Neuron (in vitro differentiated cells): ENCODE measurements around the gene MBD3.
A peak's percentile ranks its signal among the peaks of the same experiment; 100 is the strongest.

Source experiments
- H2AFZ ChIP-seq: one replicate; pipeline ENCODE4 v1.6.1; 2013; ENCODE audit warnings: low read depth, mild to moderate bottlenecking, inconsistent platforms, low read length, moderate library complexity
- H3K27me3 ChIP-seq: one replicate; pipeline ENCODE4 v1.6.1; 2013; ENCODE audit warnings: low read length; ENCODE audit not compliant: insufficient read depth
- H3K36me3 ChIP-seq: one replicate; pipeline ENCODE4 v1.6.1; 2013; ENCODE audit warnings: low read length; ENCODE audit not compliant: insufficient read depth
- H3K4me1 ChIP-seq: one replicate; pipeline ENCODE4 v1.6.1; 2013; ENCODE audit warnings: low read length; ENCODE audit not compliant: insufficient read depth
- H3K4me3 ChIP-seq: 2 replicates; pipeline ENCODE4 v1.5.1; 2013; ENCODE audit warnings: mild to moderate bottlenecking, low read length, moderate library complexity
- H3K9me3 ChIP-seq: one replicate; pipeline ENCODE4 v1.6.1; 2013; ENCODE audit warnings: low read length

Gene MBD3

GRCh38 chr19:1615156-1615765 lies 22.6 kb upstream of the MBD3 start:
- Histone ChIP-seq H3K36me3 (peaks cover 90% of the 10 kb centered on the region), H3K27me3 (no peaks in the 10 kb centered on the region), H3K4me3 (no peak overlapping the region), H3K9me3 (no peaks in the 10 kb centered on the region), H2AFZ (no peak overlapping the region), H3K4me1 (no peaks in the 10 kb centered on the region)

GRCh38 chr19:1613808-1614570 lies 21.3 kb upstream of the MBD3 start:
- Histone ChIP-seq H3K27me3 (no peaks in the 10 kb centered on the region), H2AFZ (no peak overlapping the region), H3K36me3 (peaks cover 88% of the 10 kb centered on the region), H3K4me3 (no peak overlapping the region), H3K9me3 (no peaks in the 10 kb centered on the region), H3K4me1 (no peaks in the 10 kb centered on the region)

GRCh38 chr19:1613146-1613545 lies 20.5 kb upstream of the MBD3 start:
- no peaks in the 10 kb centered on the region for H3K27me3 ChIP-seq
- H2AFZ ChIP-seq, result no peak overlapping the region
- H3K36me3 ChIP-seq, result peaks cover 82% of the 10 kb centered on the region
- H3K4me3 ChIP-seq, result no peak overlapping the region
- H3K9me3 ChIP-seq, result no peaks in the 10 kb centered on the region
- H3K4me1 ChIP-seq, result no peaks in the 10 kb centered on the region

GRCh38 chr19:1612114-1613086 lies 19.7 kb upstream of the MBD3 start:
- Histone ChIP-seq H3K9me3 (no peaks in the 10 kb centered on the region), H3K36me3 (peaks cover 74% of the 10 kb centered on the region), H3K27me3 (no peaks in the 10 kb centered on the region), H3K4me3 (no peak overlapping the region), H3K4me1 (no peaks in the 10 kb centered on the region), H2AFZ (no peak overlapping the region)

GRCh38 chr19:1611353-1611752 lies 18.7 kb upstream of the MBD3 start:
- H3K36me3 ChIP-seq, result peaks cover 64% of the 10 kb centered on the region
- no peaks in the 10 kb centered on the region for H3K9me3 ChIP-seq
- H2AFZ ChIP-seq, result no peak overlapping the region
- no peaks in the 10 kb centered on the region for H3K27me3 ChIP-seq
- H3K4me3 ChIP-seq, result no peak overlapping the region
- H3K4me1 ChIP-seq, result no peaks in the 10 kb centered on the region

GRCh38 chr19:1610579-1610978 lies 17.9 kb upstream of the MBD3 start:
- Histone ChIP-seq H2AFZ (no peak overlapping the region), H3K4me3 (no peak overlapping the region), H3K9me3 (no peaks in the 10 kb centered on the region), H3K27me3 (no peaks in the 10 kb centered on the region), H3K4me1 (peaks cover 4% of the 10 kb centered on the region), H3K36me3 (peaks cover 58% of the 10 kb centered on the region)

- Histone ChIP-seq H3K4me1 (peaks cover 4% of the 10 kb centered on the region), H2AFZ (no peak overlapping the region), H3K9me3 (no peaks in the 10 kb centered on the region), H3K4me3 (no peak overlapping the region), H3K36me3 (peaks cover 51% of the 10 kb centered on the region), H3K27me3 (no peaks in the 10 kb centered on the region)
Measured at GRCh38 chr19:1609680-1610474, 17.2 kb upstream of the MBD3 start.

- no peak overlapping the region for H3K4me3 ChIP-seq
- no peaks in the 10 kb centered on the region for H3K27me3 ChIP-seq
- peaks cover 12% of the 10 kb centered on the region for H3K4me1 ChIP-seq
- no peak overlapping the region for H2AFZ ChIP-seq
- peaks cover 43% of the 10 kb centered on the region for H3K36me3 ChIP-seq
- H3K9me3 ChIP-seq, result no peaks in the 10 kb centered on the region
Measured at GRCh38 chr19:1609103-1609396, 16.4 kb upstream of the MBD3 start.

GRCh38 chr19:1608359-1609102 lies 15.9 kb upstream of the MBD3 start:
- Histone ChIP-seq H3K4me1 (peaks cover 14% of the 10 kb centered on the region), H3K4me3 (no peak overlapping the region), H2AFZ (no peak overlapping the region), H3K9me3 (no peaks in the 10 kb centered on the region), H3K27me3 (no peaks in the 10 kb centered on the region), H3K36me3 (peaks cover 38% of the 10 kb centered on the region)

- Histone ChIP-seq H3K36me3 (peaks cover 18% of the 10 kb centered on the region), H3K27me3 (no peaks in the 10 kb centered on the region), H3K4me1 (peaks cover 20% of the 10 kb centered on the region), H2AFZ (no peak overlapping the region), H3K9me3 (no peaks in the 10 kb centered on the region), H3K4me3 (peak overlapping the region; percentile 95)
Measured at GRCh38 chr19:1606138-1606651, 13.5 kb upstream of the MBD3 start.

GRCh38 chr19:1605236-1606137 lies 12.8 kb upstream of the MBD3 start, which contains the start of gene UQCR11:
UQCR11 (minus strand) TSS chr19:1605462; CDS start chr19:1605409, 53 bp downstream.
- H3K9me3 ChIP-seq, result no peaks in the 10 kb centered on the region
- H2AFZ ChIP-seq, result peak within 1 kb of the TSS; percentile 50
- peaks cover 20% of the 10 kb centered on the region for H3K4me1 ChIP-seq
- peaks cover 16% of the 10 kb centered on the region for H3K36me3 ChIP-seq
- H3K27me3 ChIP-seq, result no peaks in the 10 kb centered on the region
- H3K4me3 ChIP-seq, result peak within 1 kb of the TSS; percentile 95
